Activated naive CD8-positive, alpha-beta T cell treated with anti-CD3 and anti-CD28 coated beads for 36 hours (primary cell): ENCODE measurements around the gene NPDC1. TPM values are rescaled to one million over a fixed set of nuclear protein-coding genes. Genes with fewer than 3 reads are reported as not detected.

ENCODE experiments used
- DNase-seq: peaks from one replicate; pipeline ENCODE4 v3.0.0; 2021
- H3K27ac Mint-ChIP-seq: one replicate; pipeline ENCODE4 v1.8.0; 2022; ENCODE audit warnings: mild to moderate bottlenecking, moderate library complexity, mixed read lengths
- H3K27me3 Mint-ChIP-seq: one replicate; pipeline ENCODE4 v1.8.0; 2022; ENCODE audit warnings: mild to moderate bottlenecking, mixed read lengths
- H3K36me3 Mint-ChIP-seq: one replicate; pipeline ENCODE4 v1.8.0; 2021; ENCODE audit warnings: mild to moderate bottlenecking, mixed read lengths
- H3K4me1 Mint-ChIP-seq: one replicate; pipeline ENCODE4 v1.8.0; 2021; ENCODE audit warnings: mixed read lengths
- H3K4me3 Mint-ChIP-seq: one replicate; pipeline ENCODE4 v1.8.0; 2022; ENCODE audit warnings: mild to moderate bottlenecking, moderate library complexity, mixed read lengths
- H3K9me3 Mint-ChIP-seq: one replicate; pipeline ENCODE4 v1.8.0; 2022; ENCODE audit warnings: mixed read lengths
- total RNA-seq, 2 experiments: library from RNA; stranded (reverse); gene quantifications; one replicate each; pipeline ENCODE4 v1.2.3, GENCODE V29; 2021

Gene NPDC1
- total RNA-seq, 2 experiments from 2014 or later, result 13.2 to 13.5 TPM

GRCh38 chr9:137078701-137079400, 32.9 kb upstream of the NPDC1 start:
- Mint-ChIP-seq H3K9me3 (no peaks in the 10 kb centered on the region), H3K27me3 (no peaks in the 10 kb centered on the region), H3K4me1 (peaks cover 3% of the 10 kb centered on the region), H3K36me3 (peaks cover 4% of the 10 kb centered on the region), H3K4me3 (peak overlapping the region; percentile 75), H3K27ac (no peak overlapping the region)
- no peak for DNase-seq

DNA sequence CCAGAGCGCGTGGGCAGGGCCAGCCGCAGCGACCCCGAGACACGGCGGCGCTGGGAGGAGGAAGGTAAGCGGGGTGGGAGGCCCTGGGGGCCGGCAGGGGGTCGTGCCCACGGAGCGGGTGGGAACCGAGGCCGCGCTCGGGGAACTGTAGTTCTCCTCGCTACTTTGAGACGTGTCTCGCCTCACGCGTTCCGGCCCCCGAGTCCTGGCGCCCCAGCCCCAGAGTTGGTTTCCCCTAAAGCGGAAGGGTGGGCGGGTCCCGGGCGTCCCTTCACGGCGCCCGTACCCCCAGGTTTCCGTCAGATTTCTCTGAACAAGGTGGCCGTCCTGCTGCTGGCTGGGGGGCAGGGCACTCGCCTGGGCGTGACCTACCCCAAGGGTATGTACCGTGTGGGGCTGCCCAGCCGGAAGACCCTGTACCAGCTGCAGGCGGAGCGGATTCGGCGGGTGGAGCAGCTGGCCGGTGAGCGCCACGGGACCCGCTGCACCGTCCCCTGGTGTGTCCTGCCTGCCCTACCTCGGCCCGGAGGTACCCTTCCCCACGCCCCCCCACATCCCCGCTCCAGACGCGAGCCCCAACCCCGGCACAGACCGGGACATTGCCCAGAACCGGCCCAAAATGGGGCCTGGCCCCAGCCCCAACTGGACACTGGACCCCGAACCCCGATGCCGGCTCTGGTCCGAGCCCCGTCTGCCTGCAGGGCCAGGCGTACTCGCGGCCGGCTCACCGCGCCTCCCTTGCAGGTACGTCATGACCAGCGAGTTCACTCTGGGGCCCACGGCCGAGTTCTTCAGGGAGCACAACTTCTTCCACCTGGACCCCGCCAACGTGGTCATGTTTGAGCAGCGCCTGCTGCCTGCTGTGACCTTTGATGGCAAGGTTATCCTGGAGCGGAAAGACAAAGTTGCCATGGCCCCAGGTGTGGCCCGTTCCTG, 32.0 kb upstream of the NPDC1 start:
- Mint-ChIP-seq H3K27ac (peak overlapping the region; percentile 51), H3K36me3 (peaks cover 4% of the 10 kb centered on the region), H3K9me3 (no peaks in the 10 kb centered on the region), H3K4me3 (peak overlapping the region; percentile 75), H3K4me1 (peaks cover 2% of the 10 kb centered on the region), H3K27me3 (no peaks in the 10 kb centered on the region)
- DNase-seq, result peak; percentile 67

- H3K27ac Mint-ChIP-seq, result peak within 1 kb of the TSS; percentile 51
- peak; percentile 66 for DNase-seq
- peaks cover 2% of the 10 kb centered on the region for H3K4me1 Mint-ChIP-seq
- no peaks in the 10 kb centered on the region for H3K9me3 Mint-ChIP-seq
- peaks cover 4% of the 10 kb centered on the region for H3K36me3 Mint-ChIP-seq
- peak within 1 kb of the TSS; percentile 75 for H3K4me3 Mint-ChIP-seq
- no peaks in the 10 kb centered on the region for H3K27me3 Mint-ChIP-seq
Observed at GRCh38 chr9:137077010-137077747, 31.2 kb upstream of the NPDC1 start, which contains the start of gene UAP1L1. TSS of gene UAP1L1 (plus strand) at chr9:137077517. CDS start at chr9:137077533, 16 bp downstream.

DNA sequence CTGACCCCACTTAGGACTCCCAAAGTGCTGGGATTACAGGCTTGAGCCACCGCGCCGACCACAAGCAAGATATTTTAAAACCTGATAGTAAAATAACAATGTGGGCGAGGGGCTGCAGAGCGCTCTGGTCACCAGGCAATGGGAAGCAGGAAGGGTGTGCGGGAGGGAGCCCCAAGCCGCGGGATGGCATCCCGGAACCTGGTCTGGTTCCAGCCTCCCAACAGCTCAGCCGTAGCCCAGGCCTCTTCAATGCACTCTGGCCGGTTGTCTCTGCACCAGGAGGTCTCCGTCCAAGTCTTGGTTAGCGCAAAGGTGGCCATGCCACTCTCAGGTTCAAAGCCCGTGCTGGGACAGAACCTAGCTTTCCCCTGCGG, 30.6 kb upstream of the NPDC1 start:
- H3K27me3 Mint-ChIP-seq, result no peaks in the 10 kb centered on the region
- H3K4me1 Mint-ChIP-seq, result peaks cover 2% of the 10 kb centered on the region
- peaks cover 4% of the 10 kb centered on the region for H3K36me3 Mint-ChIP-seq
- H3K4me3 Mint-ChIP-seq, result peak overlapping the region; percentile 68
- H3K27ac Mint-ChIP-seq, result no peak overlapping the region
- H3K9me3 Mint-ChIP-seq, result no peaks in the 10 kb centered on the region
- DNase-seq, result no peak

DNA sequence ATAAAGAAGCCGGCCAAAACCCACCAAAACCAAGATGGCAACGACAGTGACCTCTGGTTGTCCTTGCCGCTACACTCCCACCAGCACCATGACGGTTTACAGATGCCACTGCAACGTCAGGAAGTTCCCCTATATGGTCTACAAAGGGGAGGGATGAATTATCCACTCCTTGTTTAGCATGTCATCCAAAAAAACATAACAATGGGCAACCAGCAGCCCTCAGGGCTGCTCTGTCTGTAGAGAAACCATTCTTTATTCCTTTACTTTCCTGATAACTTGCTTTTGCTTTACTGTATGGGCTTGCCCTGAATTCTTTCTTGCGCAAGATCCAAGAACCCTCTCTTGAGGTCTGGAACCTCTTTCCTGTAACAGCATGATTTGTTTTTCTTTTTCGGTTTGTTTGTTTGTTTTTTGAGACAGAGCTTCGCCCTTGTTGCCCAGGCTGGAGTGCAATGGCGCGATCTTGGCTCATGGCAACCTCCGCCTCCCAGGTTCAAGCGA, 29.3 kb upstream of the NPDC1 start:
- no peak overlapping the region for H3K4me3 Mint-ChIP-seq
- H3K27me3 Mint-ChIP-seq, result no peaks in the 10 kb centered on the region
- H3K27ac Mint-ChIP-seq, result no peak overlapping the region
- H3K9me3 Mint-ChIP-seq, result no peaks in the 10 kb centered on the region
- no peak for DNase-seq
- H3K36me3 Mint-ChIP-seq, result peaks cover 4% of the 10 kb centered on the region
- H3K4me1 Mint-ChIP-seq, result peaks cover 6% of the 10 kb centered on the region

DNA sequence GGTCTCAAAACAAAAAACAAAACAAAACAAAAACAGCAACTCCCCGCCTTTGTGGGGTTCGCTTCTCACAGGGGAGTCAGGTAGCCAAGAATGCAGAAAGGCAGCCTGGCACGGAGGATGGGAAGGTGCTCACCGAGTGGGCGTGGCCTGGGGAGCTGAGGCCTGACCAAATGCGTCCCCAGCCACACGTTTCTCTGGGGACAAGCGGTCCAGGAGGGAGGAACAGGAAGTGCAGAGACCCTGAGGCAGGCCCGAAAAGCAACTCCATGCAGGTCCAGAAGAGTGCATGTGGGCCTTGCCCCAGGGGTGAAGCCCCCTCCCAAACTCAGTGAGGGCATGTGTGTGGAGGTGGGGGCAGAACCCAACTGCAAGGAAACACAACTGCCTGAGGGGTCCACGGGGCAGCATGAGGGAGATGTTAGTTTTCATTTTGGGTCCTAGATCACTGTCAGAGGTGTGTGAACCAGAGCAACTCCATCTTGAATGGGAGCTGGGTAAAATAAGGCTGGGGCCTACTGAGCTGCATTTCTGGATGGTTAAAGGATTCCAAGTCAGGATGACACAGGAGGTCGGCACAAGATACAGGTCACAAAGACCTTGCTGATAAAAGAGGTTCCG, 28.8 kb upstream of the NPDC1 start:
- no peak for DNase-seq
- no peak overlapping the region for H3K27ac Mint-ChIP-seq
- no peak overlapping the region for H3K4me3 Mint-ChIP-seq
- no peaks in the 10 kb centered on the region for H3K9me3 Mint-ChIP-seq
- peaks cover 6% of the 10 kb centered on the region for H3K4me1 Mint-ChIP-seq
- H3K36me3 Mint-ChIP-seq, result peaks cover 1% of the 10 kb centered on the region
- no peaks in the 10 kb centered on the region for H3K27me3 Mint-ChIP-seq

DNA sequence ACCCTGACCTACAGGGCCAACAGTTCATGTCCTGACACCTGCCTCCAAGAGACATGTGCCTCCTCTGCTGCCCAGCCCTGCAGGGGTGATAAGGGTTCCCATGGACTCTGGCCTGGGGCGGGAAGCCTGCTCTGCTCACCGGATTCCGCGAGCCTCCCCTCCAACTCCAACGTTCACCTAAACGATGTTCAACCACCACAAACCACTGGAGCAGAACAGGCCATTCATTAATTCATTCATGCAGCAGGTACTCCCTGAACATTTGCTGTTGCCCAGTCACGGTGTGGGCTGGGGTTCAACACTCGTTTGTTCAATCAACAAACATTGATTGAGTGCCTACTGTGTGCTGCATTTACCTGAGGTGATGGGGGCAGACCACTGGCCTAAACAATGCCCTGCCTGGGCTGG, 28.0 kb upstream of the NPDC1 start:
- no peak for DNase-seq
- H3K4me1 Mint-ChIP-seq, result peaks cover 6% of the 10 kb centered on the region
- no peaks in the 10 kb centered on the region for H3K9me3 Mint-ChIP-seq
- H3K27ac Mint-ChIP-seq, result no peak overlapping the region
- no peaks in the 10 kb centered on the region for H3K27me3 Mint-ChIP-seq
- no peaks in the 10 kb centered on the region for H3K36me3 Mint-ChIP-seq
- H3K4me3 Mint-ChIP-seq, result no peak overlapping the region

GRCh38 chr9:137071282-137071681, 25.3 kb upstream of the NPDC1 start:
- Mint-ChIP-seq H3K9me3 (no peaks in the 10 kb centered on the region), H3K27me3 (peaks cover 4% of the 10 kb centered on the region), H3K4me1 (peaks cover 8% of the 10 kb centered on the region), H3K36me3 (no peaks in the 10 kb centered on the region), H3K4me3 (peak overlapping the region; percentile 74), H3K27ac (peak overlapping the region; percentile 46)
- DNase-seq, result no peak

- Mint-ChIP-seq H3K27me3 (peaks cover 4% of the 10 kb centered on the region), H3K4me1 (peaks cover 8% of the 10 kb centered on the region), H3K36me3 (no peaks in the 10 kb centered on the region), H3K27ac (peak overlapping the region; percentile 46), H3K9me3 (no peaks in the 10 kb centered on the region), H3K4me3 (peak overlapping the region; percentile 74)
- DNase-seq, result no peak
Observed at GRCh38 chr9:137070906-137071275, 24.9 kb upstream of the NPDC1 start.

- H3K27me3 Mint-ChIP-seq, result peaks cover 4% of the 10 kb centered on the region
- H3K36me3 Mint-ChIP-seq, result no peaks in the 10 kb centered on the region
- peak within 1 kb of the TSS; percentile 46 for H3K27ac Mint-ChIP-seq
- H3K4me1 Mint-ChIP-seq, result peaks cover 8% of the 10 kb centered on the region
- no peaks in the 10 kb centered on the region for H3K9me3 Mint-ChIP-seq
- peak within 1 kb of the TSS; percentile 74 for H3K4me3 Mint-ChIP-seq
- DNase-seq, result peak; percentile 89
Observed at GRCh38 chr9:137070201-137070905, 24.4 kb upstream of the NPDC1 start, which contains the start of gene SAPCD2. TSS of gene SAPCD2 (minus strand) at chr9:137070557. CDS start at chr9:137070460, 97 bp downstream.

GRCh38 chr9:137069508-137070091, 23.6 kb upstream of the NPDC1 start:
- Mint-ChIP-seq H3K36me3 (no peaks in the 10 kb centered on the region), H3K27me3 (peaks cover 4% of the 10 kb centered on the region), H3K27ac (no peak overlapping the region), H3K9me3 (no peaks in the 10 kb centered on the region), H3K4me3 (peak overlapping the region; percentile 66), H3K4me1 (peaks cover 8% of the 10 kb centered on the region)
- DNase-seq, result no peak

- Mint-ChIP-seq H3K4me3 (peak overlapping the region; percentile 66), H3K27me3 (peaks cover 4% of the 10 kb centered on the region), H3K36me3 (peaks cover 3% of the 10 kb centered on the region), H3K4me1 (peaks cover 11% of the 10 kb centered on the region), H3K27ac (no peak overlapping the region), H3K9me3 (no peaks in the 10 kb centered on the region)
- DNase-seq, result no peak
Observed at GRCh38 chr9:137068539-137069507, 22.8 kb upstream of the NPDC1 start.
